Mucosa of stomach (tissue), 1 donor: Measurements from ENCODE around the gene CARMIL1.

ENCODE experiments used
- H3K27me3 ChIP-seq: one replicate; pipeline ENCODE4 v1.7.0; 2013; ENCODE audit warnings: mild to moderate bottlenecking, low read length; ENCODE audit not compliant: control insufficient read depth, insufficient read depth
- H3K36me3 ChIP-seq: one replicate; pipeline ENCODE4 v1.7.0; 2013; ENCODE audit warnings: low read length; ENCODE audit not compliant: control insufficient read depth, insufficient read depth
- H3K4me1 ChIP-seq: one replicate; pipeline ENCODE4 v1.7.0; 2013; ENCODE audit warnings: mild to moderate bottlenecking, low read length; ENCODE audit not compliant: control insufficient read depth, insufficient read depth
- H3K4me3 ChIP-seq: one replicate; pipeline ENCODE4 v1.7.0; 2013; ENCODE audit warnings: low read length
- H3K9ac ChIP-seq: one replicate; pipeline ENCODE4 v1.7.0; 2013; ENCODE audit warnings: mild to moderate bottlenecking, low read length, moderate library complexity
- H3K9me3 ChIP-seq: one replicate; pipeline ENCODE4 v1.7.0; 2013; ENCODE audit warnings: mild to moderate bottlenecking, low read length, moderate library complexity; ENCODE audit not compliant: control insufficient read depth
- donor health status: Pancreatic carcinoma.

The CARMIL1 gene

GRCh38 chr6:25407431-25407830 lies 128.3 kb downstream of the CARMIL1 start:
- H3K9ac ChIP-seq = no peak overlapping the region
- no peaks in the 10 kb centered on the region for H3K27me3 ChIP-seq
- peaks cover 5% of the 10 kb centered on the region for H3K4me1 ChIP-seq
- no peaks in the 10 kb centered on the region for H3K9me3 ChIP-seq
- no peaks in the 10 kb centered on the region for H3K36me3 ChIP-seq
- H3K4me3 ChIP-seq = no peak overlapping the region

- H3K27me3 ChIP-seq = no peaks in the 10 kb centered on the region
- H3K9me3 ChIP-seq = no peaks in the 10 kb centered on the region
- H3K36me3 ChIP-seq = no peaks in the 10 kb centered on the region
- no peak overlapping the region for H3K9ac ChIP-seq
- H3K4me1 ChIP-seq = peaks cover 5% of the 10 kb centered on the region
- H3K4me3 ChIP-seq = no peak overlapping the region
Measured at GRCh38 chr6:25410102-25410501, 130.9 kb downstream of the CARMIL1 start.

GRCh38 chr6:25411316-25411950 lies 132.3 kb downstream of the CARMIL1 start:
- no peak overlapping the region for H3K9ac ChIP-seq
- H3K4me1 ChIP-seq = no peaks in the 10 kb centered on the region
- no peak overlapping the region for H3K4me3 ChIP-seq

GRCh38 chr6:25413207-25413905 lies 134.2 kb downstream of the CARMIL1 start:
- H3K4me1 ChIP-seq = peaks cover 7% of the 10 kb centered on the region

More at GRCh38 chr6:25411316-25411950, 132.3 kb downstream of the CARMIL1 start:
- H3K9me3 ChIP-seq = no peaks in the 10 kb centered on the region
- H3K36me3 ChIP-seq = no peaks in the 10 kb centered on the region
- no peaks in the 10 kb centered on the region for H3K27me3 ChIP-seq

GRCh38 chr6:25414168-25414567 lies 135.0 kb downstream of the CARMIL1 start:
- no peak overlapping the region for H3K9ac ChIP-seq
- H3K36me3 ChIP-seq = no peaks in the 10 kb centered on the region
- no peaks in the 10 kb centered on the region for H3K9me3 ChIP-seq
- H3K4me1 ChIP-seq = peaks cover 13% of the 10 kb centered on the region
- H3K27me3 ChIP-seq = no peaks in the 10 kb centered on the region
- no peak overlapping the region for H3K4me3 ChIP-seq

More at GRCh38 chr6:25413207-25413905, 134.2 kb downstream of the CARMIL1 start:
- Histone ChIP-seq H3K4me3 (no peak overlapping the region), H3K9me3 (no peaks in the 10 kb centered on the region), H3K36me3 (no peaks in the 10 kb centered on the region), H3K9ac (no peak overlapping the region), H3K27me3 (no peaks in the 10 kb centered on the region)

- Histone ChIP-seq H3K9ac (no peak overlapping the region), H3K36me3 (no peaks in the 10 kb centered on the region), H3K4me3 (no peak overlapping the region), H3K27me3 (no peaks in the 10 kb centered on the region), H3K4me1 (peaks cover 13% of the 10 kb centered on the region), H3K9me3 (no peaks in the 10 kb centered on the region)
Measured at GRCh38 chr6:25414755-25415154, 135.6 kb downstream of the CARMIL1 start.

DNA sequence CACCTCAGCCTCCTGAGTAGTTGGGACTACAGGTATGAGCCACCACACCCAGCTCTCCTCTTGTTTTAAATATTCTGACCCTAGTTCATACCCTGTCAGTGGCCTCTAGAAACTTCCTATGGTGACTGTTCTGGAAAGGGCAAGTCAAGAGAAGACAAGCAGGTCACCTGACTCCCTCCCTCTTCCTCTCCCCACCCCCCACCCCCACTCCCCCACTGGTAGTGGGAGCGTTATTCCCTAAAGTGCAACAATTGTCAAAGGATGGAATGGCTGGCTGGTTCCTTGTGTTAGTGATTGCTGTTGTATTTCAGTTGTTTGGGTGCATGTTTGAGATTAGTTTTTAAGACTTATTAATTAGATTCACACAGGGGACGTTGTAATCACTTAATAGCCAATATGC lies 136.1 kb downstream of the CARMIL1 start:
- no peaks in the 10 kb centered on the region for H3K27me3 ChIP-seq
- no peak overlapping the region for H3K9ac ChIP-seq
- no peak overlapping the region for H3K4me3 ChIP-seq
- H3K36me3 ChIP-seq = no peaks in the 10 kb centered on the region
- H3K9me3 ChIP-seq = no peaks in the 10 kb centered on the region
- H3K4me1 ChIP-seq = peaks cover 13% of the 10 kb centered on the region

- Histone ChIP-seq H3K4me1 (peaks cover 13% of the 10 kb centered on the region), H3K36me3 (no peaks in the 10 kb centered on the region), H3K9ac (no peak overlapping the region), H3K9me3 (no peaks in the 10 kb centered on the region), H3K4me3 (no peak overlapping the region), H3K27me3 (no peaks in the 10 kb centered on the region)
Measured at GRCh38 chr6:25415701-25416100, 136.5 kb downstream of the CARMIL1 start.

DNA sequence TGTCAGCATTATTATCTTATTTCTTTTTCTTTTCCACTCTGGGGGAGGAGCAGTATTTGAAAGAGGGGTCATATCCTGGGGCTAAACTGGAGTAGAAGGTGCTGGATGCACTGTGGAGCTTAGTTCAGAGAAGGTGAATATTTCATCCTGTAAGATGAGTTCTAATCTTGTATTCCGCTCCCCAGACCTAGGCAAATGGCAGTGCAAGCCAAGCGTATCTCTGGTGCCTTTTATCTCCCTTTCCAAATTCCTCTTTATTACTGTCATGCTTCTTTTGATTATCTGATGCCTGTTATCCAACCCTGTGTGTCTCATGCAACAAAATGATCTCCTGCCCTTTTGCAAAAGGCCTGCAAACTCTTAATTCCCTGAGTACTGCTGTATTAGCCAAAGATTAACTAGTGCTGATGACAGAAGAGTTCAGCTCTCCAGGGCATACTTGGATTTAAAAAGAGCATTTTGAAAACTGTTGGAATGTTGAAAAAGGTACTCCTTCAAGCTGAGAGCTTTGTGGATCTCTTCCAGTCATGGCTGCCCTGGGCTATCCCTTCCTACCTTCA lies 138.0 kb downstream of the CARMIL1 start:
- no peak overlapping the region for H3K4me3 ChIP-seq
- no peak overlapping the region for H3K9ac ChIP-seq
- H3K9me3 ChIP-seq = no peaks in the 10 kb centered on the region
- no peaks in the 10 kb centered on the region for H3K36me3 ChIP-seq
- no peaks in the 10 kb centered on the region for H3K27me3 ChIP-seq
- peaks cover 13% of the 10 kb centered on the region for H3K4me1 ChIP-seq

GRCh38 chr6:25418454-25419052 lies 139.4 kb downstream of the CARMIL1 start:
- no peak overlapping the region for H3K9ac ChIP-seq
- H3K4me1 ChIP-seq = peaks cover 13% of the 10 kb centered on the region
- H3K36me3 ChIP-seq = no peaks in the 10 kb centered on the region
- H3K27me3 ChIP-seq = no peaks in the 10 kb centered on the region
- H3K9me3 ChIP-seq = no peaks in the 10 kb centered on the region
- no peak overlapping the region for H3K4me3 ChIP-seq

DNA sequence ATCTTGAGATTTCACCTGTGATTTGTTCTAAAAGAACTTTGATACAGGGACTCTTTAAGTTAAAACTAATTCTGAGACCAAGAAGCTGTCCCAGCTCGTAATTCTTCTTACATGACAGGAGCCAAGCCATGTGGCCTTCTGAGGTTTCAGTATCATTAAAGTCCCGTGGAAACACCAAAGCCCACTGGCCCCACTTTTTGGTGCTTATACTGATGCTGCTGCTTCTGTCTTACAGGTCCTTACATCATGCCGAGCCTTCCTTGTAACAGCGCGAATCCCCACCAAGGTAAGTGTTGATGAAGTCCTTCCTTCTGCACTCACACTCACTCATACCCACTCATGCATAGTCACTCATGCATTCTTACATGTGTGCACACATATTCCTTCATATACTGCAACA lies 140.7 kb downstream of the CARMIL1 start:
- peaks cover 13% of the 10 kb centered on the region for H3K4me1 ChIP-seq
- no peaks in the 10 kb centered on the region for H3K36me3 ChIP-seq
- H3K9ac ChIP-seq = no peak overlapping the region
- H3K27me3 ChIP-seq = no peaks in the 10 kb centered on the region
- no peak overlapping the region for H3K4me3 ChIP-seq
- H3K9me3 ChIP-seq = no peaks in the 10 kb centered on the region

- no peaks in the 10 kb centered on the region for H3K27me3 ChIP-seq
- no peak overlapping the region for H3K9ac ChIP-seq
- no peaks in the 10 kb centered on the region for H3K36me3 ChIP-seq
- H3K4me3 ChIP-seq = no peak overlapping the region
- H3K4me1 ChIP-seq = peaks cover 7% of the 10 kb centered on the region
- no peaks in the 10 kb centered on the region for H3K9me3 ChIP-seq
Measured at GRCh38 chr6:25423358-25423757, 144.2 kb downstream of the CARMIL1 start.
